Heart left ventricle (tissue), 16 donors: ENCODE results near the gene PHGDH. TPM values are rescaled to one million over a fixed set of nuclear protein-coding genes. Genes with fewer than 3 reads are reported as not detected.
"Not testable (repeated sequence)": the region's sequence is repeated elsewhere in the genome, so short reads cannot be mapped to it uniquely, and the experiment has no call there.

ENCODE experiments used
- ATAC-seq, 4 donors: fragments of 200-7000 bp; cut with Tn5 transposase; one replicate each; pipeline ENCODE4 v1.9.1; 2020 to 2022; ENCODE audit warnings: moderate library complexity in 4 of 4, mild to moderate bottlenecking in 3 of 4, moderate number of reproducible peaks in 1 of 4
- DNase-seq, 5 donors: peaks; one replicate each; pipeline ENCODE4 v3.0.0-alpha.2; 2020
- H3K27ac ChIP-seq, 12 donors: fragments of 200-600 bp; sonication (generic) in 4 of 12; one replicate each; pipeline versions ENCODE4 v1.5.0 to v1.8.0; 2016 to 2022; ENCODE audit warnings: mild to moderate bottlenecking in 2 of 12
- H3K27me3 ChIP-seq, 9 donors: fragments of 200-600 bp; sonication (generic) in 2 of 9; one replicate each; pipeline versions ENCODE4 v1.5.1 to v1.8.0; 2016 to 2022; ENCODE audit warnings: mild to moderate bottlenecking in 3 of 9
- H3K36me3 ChIP-seq, 9 donors: fragments of 200-600 bp; sonication (generic) in 2 of 9; one replicate each; pipeline versions ENCODE4 v1.5.0 to v1.8.0; 2018 to 2022; ENCODE audit warnings: mild to moderate bottlenecking in 2 of 9
- H3K4me1 ChIP-seq, 12 donors: fragments of 200-600 bp; sonication (generic) in 4 of 12; one replicate each; pipeline versions ENCODE4 v1.5.0 to v1.8.0; 2016 to 2022; ENCODE audit warnings: mild to moderate bottlenecking in 3 of 12
- H3K4me3 ChIP-seq, 12 donors: fragments of 200-600 bp; sonication (generic) in 4 of 12; one replicate each; pipeline versions ENCODE4 v1.5.0 to v1.8.0; 2017 to 2022; ENCODE audit warnings: mild to moderate bottlenecking in 9 of 12, moderate library complexity in 4 of 12
- H3K9me3 ChIP-seq, 12 donors: fragments of 200-600 bp; sonication (generic) in 4 of 12; one replicate each; pipeline versions ENCODE4 v1.5.0 to v1.8.0; 2016 to 2022; ENCODE audit warnings: mild to moderate bottlenecking in 1 of 12
- POLR2A ChIP-seq, 2 donors: fragments of 450-650 bp; IDR thresholded peaks; one replicate each; pipeline ENCODE4 v1.6.1; 2017; ENCODE audit warnings: antibody characterized with exemption in 2 of 2, mild to moderate bottlenecking in 2 of 2, moderate library complexity in 2 of 2
- WGBS, 4 donors: extraction: QIAGEN DNeasy Blood & Tissue Kit in 2 of 4; methylation state at CpG; one replicate each; pipeline versions ENCODE4 v1.1.5 to v1.1.7; 2013 to 2018; 5-methylcytosine and 5-hydroxymethylcytosine counted together
- intact Hi-C, 10 donors: fragments of 100-400 bp; cut with DNase I; formaldehyde crosslinking; loops; one replicate each; pipeline versions ENCODE4 v1.11.1 to v1.14.2; 2022
- polyA plus RNA-seq, 2 donors: library from polyadenylated mRNA; stranded (reverse); fragments of 200-250 nt; gene quantifications; one replicate each; pipeline ENCODE4 v1.2.3, GENCODE V29; 2013
- total RNA-seq, 9 donors: library from RNA; depleted of rRNA in 2 of 9; stranded (reverse); fragments of >200 nt in 2 of 9; fragmentation: NEBNext Ultra II Directional in 3 of 9; extraction: Animal tissue kit (Norgen Biotek cat#: 25700) in 3 of 9; gene quantifications; one replicate each; pipeline versions ENCODE4 v1.1.0 to v1.2.4, GENCODE V29; 2016 to 2023
- TF ChIP-seq, protein P1 (sequence below), 12 donors: fragments of 200-600 bp; sonication (generic) in 4 of 12; IDR thresholded peaks; one replicate each; pipeline versions ENCODE4 v1.5.0 to v1.8.0; 2018 to 2022; ENCODE audit warnings: antibody characterized with exemption in 12 of 12, mild to moderate bottlenecking in 5 of 12
- donor health status: ischemic (EF 13 %, LVEDD 7.1; RV severe dilation, severe dysfunction).
- donor health status: healthy with polysubstance abuse.
- donor health status: DM: no; HTN: yes; CAD: no.
- donor health status: DM: no; HTN: no; CAD: no.
- donor health status: ischemic (EF 25% LVEDD 6.9; RV normal size, moderate dysfunction).
- donor health status: ischemic (EF 25% LVEDD 5.7; RV mildly dilated, moderate dysfunction).
- donor health status: healthy.
- donor health status: DM: yes; HTN: yes; CAD: no.
- donor health status: ischemic (EF 35%, LVEDD 5.7; RV mildly dilated, moderate dysfunction).
- donor health status: nonischemic (EF 11% LVEDD 7.7; RV severe dilation, severe dysfunction).
- donor health status: DM: yes; HTN: yes; CAD: no.
- donor health status: PGD.
- donor health status: ischemic (EF 29% LVEDD 5.4; RV normal size, mild dysfunction).
- donor health status: nonischemic (EF 23%, LVEDD 6.1; RV moderate dilation, normal function).

Gene PHGDH
- total and polyA plus RNA-seq, 11 donors, result 2.8 to 39.6 (median 5.2) TPM

DNA sequence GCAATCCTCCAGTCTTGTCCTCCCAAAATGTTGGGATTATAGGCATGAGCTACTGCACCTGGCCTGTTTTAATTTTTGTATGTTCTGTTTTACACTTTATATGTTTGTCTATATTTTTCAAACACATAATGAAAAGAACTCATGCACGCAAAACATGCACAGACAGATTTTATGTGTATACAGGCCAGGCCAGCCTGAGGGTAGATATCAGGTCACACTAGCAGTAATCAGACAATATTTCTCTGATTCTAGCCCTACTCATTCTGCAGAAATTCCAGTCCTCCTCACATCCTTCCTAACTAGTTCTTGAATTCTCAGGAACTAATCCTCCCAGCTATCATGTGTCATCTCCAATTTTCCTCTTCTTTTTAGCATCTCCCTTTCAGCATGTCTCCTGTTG, 27.8 kb upstream of the PHGDH start:
- DNase-seq, result no peak
- H3K27ac ChIP-seq, result no peak overlapping the region
- ATAC-seq, result no peak
- no peaks in the 10 kb centered on the region for H3K27me3 ChIP-seq
- no peaks in the 10 kb centered on the region for H3K36me3 ChIP-seq
- WGBS, 4 donors, result 89 to 97% (median 92%) methylated on average over 1 of the region's 1 CpG
- H3K4me1 ChIP-seq, result no peaks in the 10 kb centered on the region
- intact Hi-C loops, result no loop called here
- H3K9me3 ChIP-seq, result no peaks in the 10 kb centered on the region
- no peak for TF ChIP-seq POLR2A (IDR thresholded peaks at IDR 0.05)
- TF ChIP-seq, protein P1, sequence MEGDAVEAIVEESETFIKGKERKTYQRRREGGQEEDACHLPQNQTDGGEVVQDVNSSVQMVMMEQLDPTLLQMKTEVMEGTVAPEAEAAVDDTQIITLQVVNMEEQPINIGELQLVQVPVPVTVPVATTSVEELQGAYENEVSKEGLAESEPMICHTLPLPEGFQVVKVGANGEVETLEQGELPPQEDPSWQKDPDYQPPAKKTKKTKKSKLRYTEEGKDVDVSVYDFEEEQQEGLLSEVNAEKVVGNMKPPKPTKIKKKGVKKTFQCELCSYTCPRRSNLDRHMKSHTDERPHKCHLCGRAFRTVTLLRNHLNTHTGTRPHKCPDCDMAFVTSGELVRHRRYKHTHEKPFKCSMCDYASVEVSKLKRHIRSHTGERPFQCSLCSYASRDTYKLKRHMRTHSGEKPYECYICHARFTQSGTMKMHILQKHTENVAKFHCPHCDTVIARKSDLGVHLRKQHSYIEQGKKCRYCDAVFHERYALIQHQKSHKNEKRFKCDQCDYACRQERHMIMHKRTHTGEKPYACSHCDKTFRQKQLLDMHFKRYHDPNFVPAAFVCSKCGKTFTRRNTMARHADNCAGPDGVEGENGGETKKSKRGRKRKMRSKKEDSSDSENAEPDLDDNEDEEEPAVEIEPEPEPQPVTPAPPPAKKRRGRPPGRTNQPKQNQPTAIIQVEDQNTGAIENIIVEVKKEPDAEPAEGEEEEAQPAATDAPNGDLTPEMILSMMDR (IDR thresholded peaks at IDR 0.05), result no peak
- H3K4me3 ChIP-seq, result no peak overlapping the region

DNA sequence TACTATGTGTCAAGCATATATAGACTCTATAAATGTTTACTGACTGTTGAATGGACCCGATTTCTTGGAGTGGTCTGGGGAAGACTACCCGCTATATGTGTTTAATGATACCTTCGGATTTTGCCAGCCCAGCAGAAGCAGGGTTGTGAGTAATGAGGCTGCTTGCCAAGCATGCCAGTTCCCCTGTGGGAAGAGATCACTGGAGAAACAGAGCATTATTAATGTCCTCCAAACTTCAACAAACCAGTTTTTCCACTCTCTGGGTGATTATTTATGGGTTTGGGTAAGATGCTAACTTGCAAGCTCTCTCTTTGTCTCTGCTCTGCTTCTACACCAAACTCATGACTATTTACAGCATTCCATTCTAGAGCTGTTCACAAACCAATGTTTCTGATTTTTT, 25.1 kb upstream of the PHGDH start:
- H3K9me3 ChIP-seq, result no peaks in the 10 kb centered on the region
- DNase-seq (no peak), ATAC-seq (no peak)
- H3K27me3 ChIP-seq, result no peaks in the 10 kb centered on the region
- H3K36me3 ChIP-seq, result no peaks in the 10 kb centered on the region
- TF ChIP-seq POLR2A (IDR thresholded peaks at IDR 0.05), result no peak
- TF ChIP-seq, protein P1 (IDR thresholded peaks at IDR 0.05), result no peak
- no peak overlapping the region for H3K4me3 ChIP-seq
- intact Hi-C loops, result no loop called here
- no peak overlapping the region for H3K27ac ChIP-seq
- no peaks in the 10 kb centered on the region for H3K4me1 ChIP-seq
- WGBS, 4 donors, result 82 to 95% (median 92%) methylated on average over 3 of the region's 3 CpGs

DNA sequence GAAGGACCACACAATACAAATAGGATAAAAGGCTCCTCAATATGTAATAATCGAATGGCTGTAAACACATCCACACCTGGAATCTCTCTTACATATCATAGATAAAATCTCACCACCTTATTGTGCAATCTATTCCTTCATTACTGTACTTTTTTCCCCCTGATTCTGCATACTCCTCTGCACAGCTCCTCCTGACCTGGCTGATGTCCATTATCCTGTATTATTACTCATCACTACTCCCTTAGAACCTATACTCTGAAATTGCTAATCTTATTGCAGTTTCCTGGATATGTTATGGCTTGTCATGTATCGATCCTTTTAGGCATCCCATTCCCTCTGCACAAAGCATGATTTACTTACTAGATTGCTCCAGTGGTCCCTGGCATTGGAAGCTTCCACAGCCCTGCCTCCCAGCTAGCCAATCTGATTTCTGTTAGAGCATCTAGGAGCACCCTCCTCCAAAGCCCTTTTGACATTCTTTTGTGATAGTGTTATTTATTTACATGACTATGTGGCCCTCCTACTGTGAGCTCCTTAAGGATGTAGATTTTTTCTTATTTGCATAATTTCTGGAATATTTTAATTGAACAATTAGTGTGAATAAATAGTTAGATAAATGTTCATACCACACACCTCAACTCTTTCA, 24.2 kb upstream of the PHGDH start:
- no peak for TF ChIP-seq POLR2A (IDR thresholded peaks at IDR 0.05)
- ATAC-seq (no peak), DNase-seq (no peak)
- WGBS, 4 donors, result 72 to 77% (median 73%) methylated on average over 2 of the region's 2 CpGs
- no peaks in the 10 kb centered on the region for H3K36me3 ChIP-seq
- no peaks in the 10 kb centered on the region for H3K4me1 ChIP-seq
- H3K27me3 ChIP-seq, result no peaks in the 10 kb centered on the region
- H3K27ac ChIP-seq, result no peak overlapping the region
- H3K4me3 ChIP-seq, result no peak overlapping the region
- peaks cover 0 to 7% (median 0%) of the 10 kb centered on the region in 12 donors for H3K9me3 ChIP-seq
- intact Hi-C loops, result no loop called here

DNA sequence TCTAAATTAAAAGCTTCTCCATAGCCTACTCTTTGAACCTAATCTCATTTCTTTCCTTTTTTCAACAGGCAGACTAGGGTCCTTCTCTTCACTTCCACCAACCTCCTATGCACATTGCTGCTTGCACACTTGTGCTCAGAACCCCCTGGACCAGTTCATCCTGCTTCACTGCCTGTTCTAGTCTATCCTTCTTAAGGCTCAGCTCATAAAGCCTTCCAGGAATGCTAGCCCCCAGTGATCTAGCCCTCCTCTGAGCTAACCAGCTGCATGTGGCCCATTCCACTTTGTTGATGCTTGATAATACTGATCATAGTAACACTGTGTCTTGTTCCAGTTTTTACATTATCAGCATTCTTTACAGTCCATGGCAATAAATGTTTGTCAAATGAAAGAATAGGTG, 22.9 kb upstream of the PHGDH start:
- no peak overlapping the region for H3K4me3 ChIP-seq
- peaks cover 0 to 9% (median 0%) of the 10 kb centered on the region in 12 donors for H3K9me3 ChIP-seq
- H3K27ac ChIP-seq, result no peak overlapping the region
- TF ChIP-seq, protein P1 (IDR thresholded peaks at IDR 0.05), result no peak
- H3K4me1 ChIP-seq, result no peaks in the 10 kb centered on the region
- intact Hi-C loops, result no loop called here
- no peaks in the 10 kb centered on the region for H3K27me3 ChIP-seq
- H3K36me3 ChIP-seq, result no peaks in the 10 kb centered on the region
- ATAC-seq (no peak), DNase-seq (no peak)

DNA sequence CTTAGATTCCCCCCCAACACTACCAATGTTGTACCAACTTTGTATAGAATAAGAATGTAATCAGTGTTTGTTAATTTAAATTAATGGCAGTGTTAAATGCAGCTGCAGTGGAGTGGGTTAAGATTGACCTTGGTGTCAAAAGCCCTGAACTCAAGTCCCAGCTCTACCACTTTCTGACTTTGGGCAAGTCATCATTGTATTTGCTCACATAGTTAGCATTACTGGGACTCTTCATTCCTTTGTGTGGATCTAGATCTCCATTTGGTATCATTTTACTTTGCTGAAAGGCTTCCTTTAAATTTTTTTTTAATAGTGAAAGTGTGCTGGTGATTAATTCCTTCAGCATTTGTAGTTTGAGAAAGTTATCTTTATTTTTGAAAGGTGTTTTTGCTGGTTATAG, 22.2 kb upstream of the PHGDH start:
- ATAC-seq, result no peak

DNA sequence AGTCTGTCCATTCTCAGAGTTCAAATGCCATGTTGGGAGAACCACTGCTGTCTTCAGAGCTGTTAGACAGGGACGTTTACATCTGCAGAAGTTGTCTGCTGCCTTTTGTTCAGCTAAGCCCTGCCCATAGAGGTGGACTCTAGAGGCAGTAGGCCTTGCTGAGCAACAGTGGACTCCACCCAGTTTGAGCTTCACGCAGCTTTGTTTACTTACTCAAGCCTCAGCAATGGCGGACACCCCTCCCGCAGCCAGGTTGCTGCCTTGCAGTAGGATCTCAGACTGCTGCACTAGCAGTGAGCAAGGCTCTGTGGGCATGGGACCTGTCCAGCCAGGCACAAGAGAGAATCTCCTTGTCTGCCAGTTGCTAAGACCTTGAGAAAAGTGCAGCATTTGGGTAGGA, 14.9 kb upstream of the PHGDH start:
- H3K9me3 ChIP-seq, result peaks cover 0 to 16% (median 3%) of the 10 kb centered on the region in 12 donors
- H3K4me3 ChIP-seq, intact Hi-C loops, H3K4me1 ChIP-seq, H3K27ac ChIP-seq, DNase-seq, ATAC-seq, H3K36me3 ChIP-seq, H3K27me3 ChIP-seq: not testable (repeated sequence)
- 64 to 90% (median 84%) methylated on average over 4 of the region's 4 CpGs for WGBS, 4 donors

More for the DNA sequence above, 22.2 kb upstream of the PHGDH start:
- Histone ChIP-seq H3K27ac (no peak overlapping the region), H3K4me1 (no peaks in the 10 kb centered on the region), H3K36me3 (no peaks in the 10 kb centered on the region), H3K4me3 (no peak overlapping the region), H3K9me3 (peaks cover 0 to 9% (median 0%) of the 10 kb centered on the region in 12 donors), H3K27me3 (no peaks in the 10 kb centered on the region)
- intact Hi-C loops, result no loop called here
- DNase-seq, result no peak
- no peak for TF ChIP-seq POLR2A (IDR thresholded peaks at IDR 0.05)
- TF ChIP-seq, protein P1 (IDR thresholded peaks at IDR 0.05), result no peak
